GM21360 (cell line): ENCODE measurements around the gene SPOCD1.

Source experiments
- ATAC-seq: cut with Tn5 transposase; IDR thresholded peaks from one replicate; pipeline ENCODE4 v1.9.1; 2021; ENCODE audit warnings: mild to moderate bottlenecking, moderate library complexity; ENCODE audit not compliant: unreplicated experiment

Gene SPOCD1

GRCh38 chr1:31742462-31743212 is 73.2 kb downstream of the SPOCD1 start:
- no peak for ATAC-seq
